Spleen (tissue), 11 donors: ENCODE data around the gene PIK3CG. TPM values are rescaled to one million over a fixed set of nuclear protein-coding genes. Genes with fewer than 3 reads are reported as not detected.
"Not testable (repeated sequence)": the region's sequence is repeated elsewhere in the genome, so short reads cannot be mapped to it uniquely, and the experiment has no call there.

ENCODE experiments used
- DNase-seq: peaks from one replicate; pipeline ENCODE4 v3.0.0-alpha.2; 2020
- H3K27ac ChIP-seq, 8 donors: fragments of 200-600 bp; sonication (generic) in 7 of 8; 1 replicate in 4 of 8; 2 replicates in 4 of 8; pipeline versions ENCODE4 v1.5.0 to v1.8.0; 2016 to 2021; ENCODE audit warnings: inconsistent platforms in 4 of 8, mild to moderate bottlenecking in 4 of 8, moderate library complexity in 1 of 8
- H3K27me3 ChIP-seq, 7 donors: fragments of 200-600 bp; sonication (generic) in 6 of 7; replicated peaks in 1 of 7; 1 replicate in 4 of 7; 2 replicates in 3 of 7; pipeline versions ENCODE4 v1.5.0 to v1.8.0; 2016 to 2021; ENCODE audit warnings: inconsistent platforms in 3 of 7, mild to moderate bottlenecking in 1 of 7
- H3K36me3 ChIP-seq, 6 donors: fragments of 200-600 bp; sonication (generic) in 5 of 6; 1 replicate in 4 of 6; 2 replicates in 2 of 6; pipeline versions ENCODE4 v1.5.0 to v1.8.0; 2016 to 2021; ENCODE audit warnings: inconsistent platforms in 2 of 6
- H3K4me1 ChIP-seq, 6 donors: fragments of 200-600 bp; sonication (generic) in 5 of 6; 1 replicate in 3 of 6; 2 replicates in 3 of 6; pipeline versions ENCODE4 v1.5.0 to v1.8.0; 2016 to 2021; ENCODE audit warnings: inconsistent platforms in 3 of 6
- H3K4me3 ChIP-seq, 8 donors: fragments of 200-600 bp; sonication (generic) in 7 of 8; 1 replicate in 4 of 8; 2 replicates in 4 of 8; pipeline versions ENCODE4 v1.5.0 to v1.8.0; 2016 to 2021; ENCODE audit warnings: inconsistent platforms in 4 of 8, mild to moderate bottlenecking in 4 of 8, moderate library complexity in 2 of 8
- H3K9me3 ChIP-seq, 8 donors: fragments of 200-600 bp; sonication (generic) in 7 of 8; 1 replicate in 4 of 8; 2 replicates in 4 of 8; pipeline versions ENCODE4 v1.5.0 to v1.8.0; 2016 to 2021; ENCODE audit warnings: inconsistent platforms in 4 of 8
- POLR2A ChIP-seq, 3 donors: fragments of 450-650 bp; IDR thresholded peaks; one replicate each; pipeline ENCODE4 v1.5.1; 2017; ENCODE audit warnings: antibody characterized with exemption in 3 of 3, mild to moderate bottlenecking in 1 of 3
- POLR2AphosphoS5 ChIP-seq, 3 donors: sonication (generic); formaldehyde crosslinking; IDR thresholded peaks; one replicate each; pipeline ENCODE4 v1.5.1; 2017; ENCODE audit warnings: antibody characterized with exemption in 3 of 3
- WGBS, 5 donors: extraction: QIAGEN DNeasy Blood & Tissue Kit in 3 of 5; methylation state at CpG; one replicate each; pipeline versions ENCODE4 v1.1.5 to v1.1.7; 2013 to 2018; 5-methylcytosine and 5-hydroxymethylcytosine counted together
- intact Hi-C: fragments of 100-400 bp; cut with DNase I; formaldehyde crosslinking; loops from one replicate; pipeline ENCODE4 v1.15.0; 2023; ENCODE audit warnings: low total_unique reads
- polyA plus RNA-seq, 3 donors: library from polyadenylated mRNA; stranded (reverse); fragments of 200-250 nt; gene quantifications; one replicate each; pipeline ENCODE4 v1.2.1, GENCODE V29; 2013
- total RNA-seq, 7 donors: library from RNA; depleted of rRNA in 3 of 7; stranded (reverse); fragments of >200 nt in 3 of 7; fragmentation: NEBNext Ultra II Directional in 4 of 7; extraction: Animal tissue kit (Norgen Biotek cat#: 25700) in 4 of 7; gene quantifications; one replicate each; pipeline versions ENCODE4 v1.1.0 to v1.2.1, GENCODE V29; 2016 to 2021
- TF ChIP-seq, protein P1 (sequence below), 11 experiments: fragments of 200-600 bp in 7 of 11; fragments of 450-650 bp in 4 of 11; sonication (generic) in 4 of 11; IDR thresholded peaks in 8 of 11; conservative IDR thresholded peaks in 3 of 11; 1 replicate in 7 of 11; 2 replicates in 4 of 11; pipeline versions ENCODE4 v1.4.0 to v1.8.0; 2016 to 2021; ENCODE audit warnings: antibody characterized with exemption in 11 of 11, inconsistent platforms in 4 of 11, mild to moderate bottlenecking in 1 of 11
- donor health status: healthy with polysubstance abuse.
- donor health status: DM: no; HTN: no; CAD: no; lungs with moderate emphysema.
- donor health status: DM: no; HTN: no; CAD: no.
- donor health status: Bipolar disorder and iron deficiency.
- donor health status: healthy.
- donor health status: DM: no; HTN: no; CAD: no.
- donor health status: DM: yes; HTN: yes; CAD: no.

PIK3CG gene
- total and polyA plus RNA-seq, 10 donors, result 1.3 to 54.8 (median 38.0) TPM

DNA sequence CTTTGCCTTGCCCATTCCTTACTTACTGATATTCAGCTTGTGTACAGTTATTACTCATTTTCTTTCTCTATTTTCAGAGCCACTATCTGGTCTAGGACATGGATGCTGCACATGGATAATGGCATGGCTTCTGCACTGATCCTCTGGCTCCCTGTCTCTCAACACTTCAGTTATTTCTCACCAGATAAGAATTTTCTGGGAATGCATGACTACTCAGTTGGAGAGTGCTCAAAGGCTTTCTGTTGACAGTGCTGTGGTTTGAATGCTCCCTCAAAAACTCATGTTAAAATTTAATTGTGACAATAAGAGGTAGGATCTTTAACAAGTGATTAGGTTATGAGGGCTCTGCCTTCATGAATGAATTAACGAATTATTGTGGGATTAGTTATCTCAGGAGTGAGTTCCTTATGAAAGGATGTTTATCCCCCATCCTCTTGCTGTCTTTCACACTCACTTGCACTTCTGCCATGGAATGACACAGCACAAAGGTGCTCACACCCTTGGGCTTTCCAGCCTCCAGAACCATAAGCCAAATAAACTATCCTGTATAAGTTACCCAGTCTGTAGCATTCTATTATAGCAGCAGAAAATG lies 16.1 kb upstream of the PIK3CG start:
- intact Hi-C loops, result no loop called here
- Histone ChIP-seq H3K4me1 (no peaks in the 10 kb centered on the region), H3K4me3 (no peak overlapping the region), H3K27ac (no peak overlapping the region), H3K36me3 (no peaks in the 10 kb centered on the region), H3K27me3 (no peaks in the 10 kb centered on the region), H3K9me3 (no peaks in the 10 kb centered on the region)
- TF ChIP-seq, protein P1, sequence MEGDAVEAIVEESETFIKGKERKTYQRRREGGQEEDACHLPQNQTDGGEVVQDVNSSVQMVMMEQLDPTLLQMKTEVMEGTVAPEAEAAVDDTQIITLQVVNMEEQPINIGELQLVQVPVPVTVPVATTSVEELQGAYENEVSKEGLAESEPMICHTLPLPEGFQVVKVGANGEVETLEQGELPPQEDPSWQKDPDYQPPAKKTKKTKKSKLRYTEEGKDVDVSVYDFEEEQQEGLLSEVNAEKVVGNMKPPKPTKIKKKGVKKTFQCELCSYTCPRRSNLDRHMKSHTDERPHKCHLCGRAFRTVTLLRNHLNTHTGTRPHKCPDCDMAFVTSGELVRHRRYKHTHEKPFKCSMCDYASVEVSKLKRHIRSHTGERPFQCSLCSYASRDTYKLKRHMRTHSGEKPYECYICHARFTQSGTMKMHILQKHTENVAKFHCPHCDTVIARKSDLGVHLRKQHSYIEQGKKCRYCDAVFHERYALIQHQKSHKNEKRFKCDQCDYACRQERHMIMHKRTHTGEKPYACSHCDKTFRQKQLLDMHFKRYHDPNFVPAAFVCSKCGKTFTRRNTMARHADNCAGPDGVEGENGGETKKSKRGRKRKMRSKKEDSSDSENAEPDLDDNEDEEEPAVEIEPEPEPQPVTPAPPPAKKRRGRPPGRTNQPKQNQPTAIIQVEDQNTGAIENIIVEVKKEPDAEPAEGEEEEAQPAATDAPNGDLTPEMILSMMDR (IDR thresholded peaks at IDR 0.05 in 8 of 11, conservative IDR thresholded peaks at IDR 0.05 in 3 of 11), result no peak
- TF ChIP-seq POLR2AphosphoS5 (IDR thresholded peaks at IDR 0.05) (no peak), POLR2A (IDR thresholded peaks at IDR 0.05) (no peak)
- 56 to 95% (median 91%) methylated on average over 1 of the region's 1 CpG for WGBS, 5 donors
- no peak for DNase-seq

DNA sequence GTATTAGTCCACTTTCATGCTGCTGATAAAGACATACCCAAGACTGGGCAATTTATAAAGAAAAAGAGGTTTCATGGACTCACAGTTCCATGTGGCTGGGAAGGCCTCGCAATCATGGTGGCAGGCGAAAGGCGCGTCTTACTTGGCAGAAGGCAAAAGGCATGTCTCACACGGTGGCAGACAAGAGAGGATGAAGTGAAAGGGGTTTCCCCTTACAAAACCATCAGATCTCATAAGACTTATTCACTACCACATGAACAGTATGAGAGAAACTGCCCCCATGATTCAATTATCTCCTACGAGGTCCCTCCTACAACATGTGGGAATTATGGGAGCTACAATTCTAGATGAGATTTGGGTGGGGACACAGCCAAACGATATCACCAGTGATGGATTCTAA lies 13.4 kb upstream of the PIK3CG start:
- H3K27me3 ChIP-seq, H3K4me1 ChIP-seq, H3K9me3 ChIP-seq, DNase-seq, H3K4me3 ChIP-seq, H3K36me3 ChIP-seq, intact Hi-C loops, H3K27ac ChIP-seq: not testable (repeated sequence)
- 91 to 94% (median 92%) methylated on average over 7 of the region's 7 CpGs for WGBS, 5 donors

DNA sequence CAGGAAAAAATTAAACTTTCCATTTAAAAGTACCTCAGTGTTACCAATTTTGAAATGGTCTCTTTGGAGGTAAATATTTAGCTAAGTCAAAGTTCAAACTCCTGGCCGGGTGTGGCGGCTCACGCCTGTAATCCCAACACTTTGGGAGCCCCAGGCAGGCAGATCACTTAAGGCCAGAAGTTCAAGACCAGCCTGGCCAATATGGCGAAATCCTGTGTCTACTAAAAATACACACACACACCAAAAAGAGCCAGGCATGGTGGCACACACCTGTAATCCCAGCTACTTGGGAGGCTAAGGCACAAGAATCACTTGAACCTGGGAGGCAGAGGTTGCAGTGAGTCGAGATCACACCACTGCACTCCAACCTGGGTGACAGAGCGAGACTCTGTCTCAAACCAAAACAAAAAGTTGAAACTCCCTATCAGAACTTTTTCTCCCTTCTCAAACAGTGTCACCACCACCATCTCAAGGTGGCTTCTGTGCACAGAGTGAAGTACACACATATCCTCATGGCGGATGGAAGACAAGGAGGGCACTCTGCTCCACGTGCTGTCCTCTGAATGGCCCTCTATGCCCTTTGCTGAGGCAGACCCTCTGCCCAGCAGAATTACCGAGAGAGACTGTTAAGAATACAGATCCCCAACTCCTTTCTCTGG lies 11.7 kb upstream of the PIK3CG start:
- H3K27ac ChIP-seq, result no peak overlapping the region
- intact Hi-C loops, result no loop called here
- no peak for DNase-seq
- no peaks in the 10 kb centered on the region for H3K36me3 ChIP-seq
- no peaks in the 10 kb centered on the region for H3K4me1 ChIP-seq
- H3K9me3 ChIP-seq, result peaks cover 0 to under 1% (median 0%) of the 10 kb centered on the region in 8 donors
- TF ChIP-seq, protein P1 (IDR thresholded peaks at IDR 0.05 in 8 of 11, conservative IDR thresholded peaks at IDR 0.05 in 3 of 11), result no peak
- no peak for TF ChIP-seq POLR2A (IDR thresholded peaks at IDR 0.05)
- no peak for TF ChIP-seq POLR2AphosphoS5 (IDR thresholded peaks at IDR 0.05)
- no peak overlapping the region for H3K4me3 ChIP-seq
- no peaks in the 10 kb centered on the region for H3K27me3 ChIP-seq
- 86 to 94% (median 93%) methylated on average over 9 of the region's 9 CpGs for WGBS, 5 donors

DNA sequence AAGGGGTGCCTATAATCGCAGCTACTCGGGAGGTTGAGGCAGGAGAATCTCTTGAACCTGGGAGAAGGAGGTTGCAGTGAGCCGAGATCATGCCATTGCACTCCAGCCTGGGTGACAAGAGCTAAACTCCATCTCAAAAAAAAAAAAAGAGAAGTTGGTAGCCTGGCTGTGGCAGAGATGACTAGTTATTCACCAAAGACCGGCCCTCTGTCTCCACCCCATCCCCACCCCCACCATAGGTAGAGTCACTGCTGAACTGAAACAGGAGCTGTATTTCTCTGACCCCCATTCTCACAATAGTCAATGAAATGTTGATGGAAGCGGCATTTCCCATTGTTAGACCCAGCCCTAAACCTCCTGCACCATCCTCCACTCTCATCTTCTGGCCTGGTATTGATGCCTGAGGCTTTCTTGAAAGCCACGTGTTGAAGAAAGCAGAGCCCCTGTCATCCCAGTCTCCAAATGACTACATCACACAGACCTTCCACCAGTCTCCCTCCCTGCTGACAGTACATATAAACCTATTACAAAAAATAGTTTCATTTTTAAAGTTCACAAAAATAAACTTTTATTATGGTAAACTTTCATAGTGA lies 9.4 kb upstream of the PIK3CG start:
- H3K9me3 ChIP-seq, result peaks cover 0 to 5% (median 0%) of the 10 kb centered on the region in 8 donors
- TF ChIP-seq POLR2A (IDR thresholded peaks at IDR 0.05), result no peak
- TF ChIP-seq, protein P1 (IDR thresholded peaks at IDR 0.05 in 8 of 11, conservative IDR thresholded peaks at IDR 0.05 in 3 of 11), result no peak
- TF ChIP-seq POLR2AphosphoS5 (IDR thresholded peaks at IDR 0.05), result no peak
- no peaks in the 10 kb centered on the region for H3K27me3 ChIP-seq
- intact Hi-C loops, result no loop called here
- peaks cover 0 to 14% (median 0%) of the 10 kb centered on the region in 6 donors for H3K4me1 ChIP-seq
- H3K4me3 ChIP-seq, result no peak overlapping the region
- no peaks in the 10 kb centered on the region for H3K36me3 ChIP-seq
- 74 to 83% (median 78%) methylated on average over 6 of the region's 6 CpGs for WGBS, 5 donors
- H3K27ac ChIP-seq, result no peak overlapping the region
- no peak for DNase-seq
